WTC11 (cell line): ENCODE results near the gene STXBP6. TPM values are rescaled to one million over a fixed set of nuclear protein-coding genes. Genes with fewer than 3 reads are reported as not detected.
A peak's percentile ranks its signal among the peaks of the same experiment; 100 is the strongest.

Experiments used
- ATAC-seq: fragments of 200-7000 bp; cut with Tn5 transposase; 2 replicates; pipeline ENCODE4 v1.10.0; 2021; ENCODE audit warnings: mild to moderate bottlenecking, moderate library complexity
- CTCF ChIA-PET: fragments of 300-600 bp; sonication (Branson Sonifier 250); formaldehyde crosslinking; loops from one replicate; lab custom pipeline; 2021; ENCODE audit warnings: antibody characterized with exemption; lab: Charles Lee
- POLR2A ChIA-PET: fragments of 350-600 bp; sonication (Branson Sonifier 250); formaldehyde crosslinking; loops from one replicate; lab custom pipeline; 2021; ENCODE audit warnings: antibody characterized with exemption; lab: Charles Lee
- DNase-seq: peaks from one replicate; pipeline ENCODE4 v3.0.0; 2021; ENCODE audit warnings: low spot score
- H3K27ac Mint-ChIP-seq: 2 replicates; pipeline ENCODE4 v1.8.0; 2021; ENCODE audit warnings: mixed read lengths
- H3K27me3 Mint-ChIP-seq: 2 replicates; pipeline ENCODE4 v1.8.0; 2021; ENCODE audit warnings: low read depth, mild to moderate bottlenecking, moderate library complexity, mixed read lengths
- H3K36me3 Mint-ChIP-seq: 2 replicates; pipeline ENCODE4 v1.8.0; 2021; ENCODE audit warnings: mixed read lengths
- H3K4me1 Mint-ChIP-seq: 2 replicates; pipeline ENCODE4 v1.8.0; 2022; ENCODE audit warnings: mixed read lengths
- H3K4me3 Mint-ChIP-seq: 2 replicates; pipeline ENCODE4 v1.8.0; 2021; ENCODE audit warnings: mild to moderate bottlenecking, moderate library complexity, mixed read lengths
- H3K9me3 Mint-ChIP-seq: 2 replicates; pipeline ENCODE4 v1.8.0; 2021; ENCODE audit warnings: mixed read lengths
- AFF4 ChIP-seq: sonication (generic); formaldehyde crosslinking; IDR thresholded peaks from 2 replicates; pipeline ENCODE4 v1.8.1; 2023; ENCODE audit warnings: mild to moderate bottlenecking, missing genetic modification reagents, borderline replicate concordance
- CREB1 ChIP-seq: sonication (generic); formaldehyde crosslinking; IDR thresholded peaks from 2 replicates; pipeline ENCODE4 v1.8.0; 2023; ENCODE audit warnings: mild to moderate bottlenecking, missing genetic modification reagents
- EMX1 ChIP-seq: fragments of 250-450 bp; sonication (Bioruptor Pico); IDR thresholded peaks from 2 replicates; pipeline ENCODE4 v1.8.0; 2021; ENCODE audit warnings: mild to moderate bottlenecking
- FOXP4 ChIP-seq: sonication (generic); formaldehyde crosslinking; IDR thresholded peaks from 2 replicates; pipeline ENCODE4 v1.8.0; 2022; ENCODE audit warnings: mild to moderate bottlenecking, missing genetic modification reagents
- IRF1 ChIP-seq: sonication (generic); formaldehyde crosslinking; IDR thresholded peaks from 2 replicates; pipeline ENCODE4 v1.8.0; 2023; ENCODE audit warnings: missing genetic modification reagents
- MLX ChIP-seq: sonication (generic); formaldehyde crosslinking; IDR thresholded peaks from 2 replicates; pipeline ENCODE4 v1.8.1; 2023; ENCODE audit warnings: mild to moderate bottlenecking, missing genetic modification reagents, moderate library complexity
- NFYB ChIP-seq: sonication (generic); formaldehyde crosslinking; conservative IDR thresholded peaks from 2 replicates; pipeline ENCODE4 v1.8.0; 2022; ENCODE audit warnings: low read depth, missing genetic modification reagents
- TEAD4 ChIP-seq: sonication (generic); formaldehyde crosslinking; IDR thresholded peaks from 2 replicates; pipeline ENCODE4 v1.8.0; 2022; ENCODE audit warnings: mild to moderate bottlenecking, missing genetic modification reagents
- USF1 ChIP-seq: sonication (generic); formaldehyde crosslinking; IDR thresholded peaks from 2 replicates; pipeline ENCODE4 v1.8.0; 2022; ENCODE audit warnings: mild to moderate bottlenecking, missing genetic modification reagents
- USF2 ChIP-seq: sonication (generic); formaldehyde crosslinking; IDR thresholded peaks from 2 replicates; pipeline ENCODE4 v1.8.1; 2023; ENCODE audit warnings: mild to moderate bottlenecking, missing genetic modification reagents, moderate library complexity
- ZNF138 ChIP-seq: sonication (generic); formaldehyde crosslinking; conservative IDR thresholded peaks from 2 replicates; pipeline ENCODE4 v1.8.1; 2022; ENCODE audit warnings: mild to moderate bottlenecking, moderate library complexity, missing genetic modification reagents
- ZNF532 ChIP-seq: fragments of 250-450 bp; sonication (Bioruptor Pico); IDR thresholded peaks from 2 replicates; pipeline ENCODE4 v1.9.0; 2021; ENCODE audit warnings: mild to moderate bottlenecking, borderline replicate concordance
- total RNA-seq: library from RNA; stranded (reverse); gene quantifications from 3 replicates; pipeline ENCODE4 v1.2.3, GENCODE V29; 2021

STXBP6 gene
- total RNA-seq, 1 experiment from 2014 or later, result 4.2 TPM

- ATAC-seq (no peak), DNase-seq (no peak)
- H3K4me3 Mint-ChIP-seq, result no peak overlapping the region
- TF ChIP-seq AFF4 (no peak), IRF1 (CRISPR knock-in tag) (no peak), USF2 (CRISPR knock-in tag) (no peak), TEAD4 (CRISPR knock-in tag) (no peak), MLX (no peak), EMX1 (CRISPR knock-in tag) (no peak), NFYB (CRISPR knock-in tag) (no peak), ZNF138 (CRISPR knock-in tag) (no peak), FOXP4 (CRISPR knock-in tag) (no peak)
- H3K9me3 Mint-ChIP-seq, result peaks cover 10% of the 10 kb centered on the region
- H3K36me3 Mint-ChIP-seq, result no peaks in the 10 kb centered on the region
- no peak overlapping the region for H3K27ac Mint-ChIP-seq
- CTCF ChIA-PET, result interaction anchor here (0.8 to 1.6 kb wide), 6 partner anchors 29 to 623 kb away, joined by 3 to 10 read pairs (median 4); partner anchors contain the start of gene NYNRIN
- H3K4me1 Mint-ChIP-seq, result peaks cover 27% of the 10 kb centered on the region
- POLR2A ChIA-PET, result no interaction called here
- H3K27me3 Mint-ChIP-seq, result no peaks in the 10 kb centered on the region; the same call in 1 of the 2 replicates
These were observed 272.3 kb downstream of the STXBP6 start for GRCh38 chr14:24777678-24778077.

- Mint-ChIP-seq H3K27me3 (no peaks in the 10 kb centered on the region; the same call in 1 of the 2 replicates), H3K4me3 (no peak overlapping the region), H3K9me3 (peaks cover 4% of the 10 kb centered on the region), H3K27ac (no peak overlapping the region; the same call in 1 of the 2 replicates), H3K4me1 (peaks cover 27% of the 10 kb centered on the region), H3K36me3 (no peaks in the 10 kb centered on the region)
- peak; percentile 79 for ATAC-seq
- POLR2A ChIA-PET, result no interaction called here
- no peak for DNase-seq
- CTCF ChIA-PET, result interaction anchor here (1.2 kb wide), 1 partner anchor 30 kb away, joined by 3 read pairs; no protein-coding TSS in a partner anchor
- TF ChIP-seq USF1 (0 out of 2 replicates have a peak, but pooled peaks have one; percentile 17), ZNF532 (no peak), CREB1 (CRISPR knock-in tag) (no peak), USF2 (CRISPR knock-in tag) (peak; percentile 66)
These were observed 274.0 kb downstream of the STXBP6 start for GRCh38 chr14:24775950-24776349.
